ENCODE results near the gene MDC1. TPM values are rescaled to one million over a fixed set of nuclear protein-coding genes. Genes with fewer than 3 reads are reported as not detected.

MDC1 gene
- total and polyA plus RNA-seq, 2 of the 13 experiments (the other 11 are each of a cell fraction or from before 2014, with no cell fraction given), result 8.4 to 14.0 TPM

- TF ChIP-seq ZNF513 (CRISPR knock-in tag; conservative IDR thresholded peaks at IDR 0.05) (no peak), ZNF275 (CRISPR knock-in tag; IDR thresholded peaks at IDR 0.05; ENCODE audit: borderline replicate concordance) (no peak), SP5 (CRISPR knock-in tag; IDR thresholded peaks at IDR 0.05; ENCODE audit: borderline replicate concordance, low read depth) (peak; percentile 56; the same call in 1 of the 2 replicates), ETV6 (CRISPR knock-in tag; conservative IDR thresholded peaks at IDR 0.05) (no peak), USF2 (IDR thresholded peaks at IDR 0.05; ENCODE audit: low read depth, low read length) (no peak), USF2 (CRISPR knock-in tag; IDR thresholded peaks at IDR 0.05; ENCODE audit: borderline replicate concordance) (no peak), ZNF280B (CRISPR knock-in tag; IDR thresholded peaks at IDR 0.05; ENCODE audit: borderline replicate concordance) (no peak; the same call in 1 of the 2 replicates), RBAK (CRISPR knock-in tag; IDR thresholded peaks at IDR 0.05) (no peak), TBP (CRISPR knock-in tag; IDR thresholded peaks at IDR 0.05) (no peak), MAFG (CRISPR knock-in tag; IDR thresholded peaks at IDR 0.05) (peak; percentile 89), KAT7 (CRISPR knock-in tag; IDR thresholded peaks at IDR 0.05; ENCODE audit: borderline replicate concordance) (0 out of 2 replicates have a peak, but pooled peaks have one; percentile 33), TEAD3 (CRISPR knock-in tag; optimal IDR thresholded peaks at IDR 0.05; ENCODE audit: borderline replicate concordance) (peak; percentile 78), TCF12 (IDR thresholded peaks at IDR 0.05) (no peak), TCF12 (CRISPR knock-in tag; IDR thresholded peaks at IDR 0.05) (no peak), ZNF775 (CRISPR knock-in tag; IDR thresholded peaks at IDR 0.05; ENCODE audit: borderline replicate concordance) (peak; percentile 77; the same call in 1 of the 2 replicates), ZNF83 (CRISPR knock-in tag; IDR thresholded peaks at IDR 0.05; ENCODE audit: borderline replicate concordance) (0 out of 2 replicates have a peak, but pooled peaks have one; percentile 57), BORCS8-MEF2B (CRISPR knock-in tag; IDR thresholded peaks at IDR 0.05) (peak; percentile 90), IKZF5 (CRISPR knock-in tag; IDR thresholded peaks at IDR 0.05) (peak; percentile 97), ZNF670 (CRISPR knock-in tag; IDR thresholded peaks at IDR 0.05; ENCODE audit: borderline replicate concordance) (0 out of 2 replicates have a peak, but pooled peaks have one; percentile 45), SRSF4 (IDR thresholded peaks at IDR 0.05; ENCODE audit: low read depth, low read length, poor library complexity, severe bottlenecking) (no peak), NR2F2 (IDR thresholded peaks at IDR 0.05; ENCODE audit: borderline replicate concordance, low read depth) (peak; percentile 46; the same call in 1 of the 2 replicates)
These were observed 62.0 kb downstream of the MDC1 start (continued) for GRCh38 chr6:30654798-30655742.

Data from HepG2 (cell line).